Measurements from ENCODE around the gene CBFA2T3. TPM values are rescaled to one million over a fixed set of nuclear protein-coding genes. Genes with fewer than 3 reads are reported as not detected.

CBFA2T3 gene
- total and polyA plus RNA-seq, 2 donors (not counting 1 experiment from before 2014, with no cell fraction given), result 40.8 to 58.3 TPM

DNA sequence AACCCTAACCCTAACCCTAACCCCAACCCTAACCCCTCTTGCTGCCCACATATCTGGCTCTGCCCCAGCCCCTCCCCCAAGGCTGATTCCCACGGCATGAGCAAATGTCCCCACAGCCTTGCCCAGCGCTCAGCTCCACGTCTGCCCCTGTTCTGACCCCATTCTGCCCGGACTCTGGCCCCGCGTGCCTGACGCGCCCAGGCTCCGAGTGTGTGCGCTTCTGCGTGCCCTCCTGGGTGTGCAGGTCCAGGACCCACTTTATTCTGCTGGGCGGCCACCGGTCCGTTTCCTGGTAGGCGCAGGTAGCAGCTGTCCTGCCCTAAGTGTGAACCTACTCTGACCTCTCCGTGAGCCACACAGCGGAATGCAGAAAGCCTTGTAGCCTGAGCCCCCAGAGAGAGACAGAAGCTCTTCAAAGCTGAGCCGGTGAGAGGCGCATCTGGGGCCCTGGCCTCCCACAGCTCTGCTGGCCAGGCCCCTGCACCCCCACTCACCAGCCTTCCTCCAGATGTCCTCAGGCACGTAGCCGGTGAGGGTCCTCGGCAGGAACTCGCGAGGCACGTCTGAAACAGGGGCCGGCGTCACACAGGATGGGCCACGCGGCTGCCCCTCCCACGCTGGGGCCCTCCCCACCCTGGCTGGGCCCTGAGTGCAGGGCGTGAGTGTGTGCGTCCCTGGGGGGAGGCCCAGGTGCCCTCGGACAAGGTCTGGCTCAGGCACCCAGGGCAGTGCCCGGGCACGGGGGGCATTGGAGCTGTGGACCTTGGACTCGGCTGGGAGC is 96.6 kb downstream of the CBFA2T3 start:
- H3K27me3 ChIP-seq (replicated peaks in 1 of 4; ENCODE audit: control extremely low read depth in 1 of 4, control insufficient read depth in 3 of 4, insufficient read depth in 4 of 4, low read length in 3 of 4), result no peaks in the 10 kb centered on the region
- no peaks in the 10 kb centered on the region for H3K79me2 ChIP-seq (ENCODE audit: control insufficient read depth, insufficient read depth, low read length)
- no peak for ATAC-seq (ENCODE audit: low read depth)
- TF ChIP-seq, protein P1, sequence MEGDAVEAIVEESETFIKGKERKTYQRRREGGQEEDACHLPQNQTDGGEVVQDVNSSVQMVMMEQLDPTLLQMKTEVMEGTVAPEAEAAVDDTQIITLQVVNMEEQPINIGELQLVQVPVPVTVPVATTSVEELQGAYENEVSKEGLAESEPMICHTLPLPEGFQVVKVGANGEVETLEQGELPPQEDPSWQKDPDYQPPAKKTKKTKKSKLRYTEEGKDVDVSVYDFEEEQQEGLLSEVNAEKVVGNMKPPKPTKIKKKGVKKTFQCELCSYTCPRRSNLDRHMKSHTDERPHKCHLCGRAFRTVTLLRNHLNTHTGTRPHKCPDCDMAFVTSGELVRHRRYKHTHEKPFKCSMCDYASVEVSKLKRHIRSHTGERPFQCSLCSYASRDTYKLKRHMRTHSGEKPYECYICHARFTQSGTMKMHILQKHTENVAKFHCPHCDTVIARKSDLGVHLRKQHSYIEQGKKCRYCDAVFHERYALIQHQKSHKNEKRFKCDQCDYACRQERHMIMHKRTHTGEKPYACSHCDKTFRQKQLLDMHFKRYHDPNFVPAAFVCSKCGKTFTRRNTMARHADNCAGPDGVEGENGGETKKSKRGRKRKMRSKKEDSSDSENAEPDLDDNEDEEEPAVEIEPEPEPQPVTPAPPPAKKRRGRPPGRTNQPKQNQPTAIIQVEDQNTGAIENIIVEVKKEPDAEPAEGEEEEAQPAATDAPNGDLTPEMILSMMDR (IDR thresholded peaks at IDR 0.05), result no peak
- TF ChIP-seq EZH2 (IDR thresholded peaks at IDR 0.05; ENCODE audit: borderline replicate concordance, insufficient read depth, low read depth, low read length, poor library complexity, severe bottlenecking), result no peak
- peaks cover 0 to 13% (median 0%) of the 10 kb centered on the region in 3 donors for H3K9me3 ChIP-seq (ENCODE audit: control extremely low read depth in 1 of 3, control insufficient read depth in 2 of 3, insufficient read depth in 1 of 3, low read length in 2 of 3)
- Mint-ChIP-seq H3K4me3 (no peak overlapping the region), H3K4me1 (peaks cover 6% of the 10 kb centered on the region), H3K27ac (no peak overlapping the region), H3K9me3 (ENCODE audit: insufficient read depth) (no peaks in the 10 kb centered on the region), H3K27me3 (no peaks in the 10 kb centered on the region)
- peaks cover 90% of the 10 kb centered on the region for H4K20me1 ChIP-seq (ENCODE audit: control insufficient read depth, insufficient read depth, low read length, poor library complexity, severe bottlenecking)
- no peak overlapping the region for H2AFZ ChIP-seq (ENCODE audit: insufficient read depth, low read depth, low read length, poor library complexity, severe bottlenecking)
- no peak overlapping the region for H3K4me2 ChIP-seq (replicated peaks; ENCODE audit: low read depth, low read length, poor library complexity, severe bottlenecking)
- intact Hi-C loops (cut with micrococcal nuclease), result no loop called here
- WGBS (ENCODE audit: insufficient coverage), result 96% methylated on average over 35 of the region's 36 CpGs
- peaks cover 0 to 8% of the 10 kb centered on the region in 2 donors for H3K4me1 ChIP-seq (ENCODE audit: control insufficient read depth in 2 of 2, insufficient read depth in 2 of 2, low read length in 2 of 2)
- peaks cover 0 to 78% of the 10 kb centered on the region in 2 experiments for H3K36me3 ChIP-seq (replicated peaks in 1 of 2; ENCODE audit: control extremely low read depth in 1 of 2, control insufficient read depth in 1 of 2, extremely low read depth in 1 of 2, insufficient read depth in 2 of 2, low read length in 1 of 2)
- DNase-seq, result no peak
- no peak overlapping the region for H3K27ac ChIP-seq (ENCODE audit: low read length in 2 of 2)
- H3K4me3 ChIP-seq (ENCODE audit: control extremely low read depth in 1 of 5, extremely low read depth in 1 of 5, insufficient read depth in 1 of 5, low read depth in 2 of 5, low read length in 4 of 5), result no peak overlapping the region
- ChIA-PET CTCF (interaction anchor here (1.0 to 1.2 kb wide), 2 partner anchors 22 to 23 kb away, joined by 3 read pairs; partner anchors contain the start of genes GALNS and TRAPPC2L), POLR2A (interaction anchor here (0.7 kb wide), 1 partner anchor 310 kb away, joined by 3 read pairs; the partner anchor contains the start of gene ZC3H18)
- no peak overlapping the region for H3K9ac ChIP-seq (ENCODE audit: low read length)

DNA sequence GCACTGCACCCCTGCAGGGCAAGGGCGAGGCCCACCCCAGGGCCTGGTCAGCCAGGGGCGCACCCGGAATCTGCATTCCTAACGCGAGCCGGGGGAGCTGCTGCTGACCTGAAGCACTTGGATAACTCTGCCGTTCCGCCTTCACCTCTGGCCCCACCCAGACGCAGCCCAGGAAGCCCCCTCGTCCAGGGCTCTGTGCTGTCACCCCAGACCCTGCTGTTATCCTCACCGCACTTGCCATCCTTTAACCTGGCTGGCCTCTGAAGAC is 97.3 kb downstream of the CBFA2T3 start:
- peaks cover 0 to 18% (median 0%) of the 10 kb centered on the region in 3 donors for H3K9me3 ChIP-seq (ENCODE audit: control extremely low read depth in 1 of 3, control insufficient read depth in 2 of 3, insufficient read depth in 1 of 3, low read length in 2 of 3)
- no peak for DNase-seq
- H3K27me3 ChIP-seq (replicated peaks in 1 of 4; ENCODE audit: control extremely low read depth in 1 of 4, control insufficient read depth in 3 of 4, insufficient read depth in 4 of 4, low read length in 3 of 4), result no peaks in the 10 kb centered on the region
- ChIA-PET POLR2A (no interaction called here), CTCF (no interaction called here)
- H2AFZ ChIP-seq (ENCODE audit: insufficient read depth, low read depth, low read length, poor library complexity, severe bottlenecking), result no peak overlapping the region
- Mint-ChIP-seq H3K27me3 (no peaks in the 10 kb centered on the region), H3K4me3 (no peak overlapping the region), H3K4me1 (peaks cover 6% of the 10 kb centered on the region), H3K27ac (no peak overlapping the region), H3K9me3 (ENCODE audit: insufficient read depth) (no peaks in the 10 kb centered on the region)
- no peak overlapping the region for H3K4me3 ChIP-seq (ENCODE audit: control extremely low read depth in 1 of 5, extremely low read depth in 1 of 5, insufficient read depth in 1 of 5, low read depth in 2 of 5, low read length in 4 of 5)
- peaks cover 0 to 8% of the 10 kb centered on the region in 2 donors for H3K4me1 ChIP-seq (ENCODE audit: control insufficient read depth in 2 of 2, insufficient read depth in 2 of 2, low read length in 2 of 2)
- intact Hi-C loops (cut with micrococcal nuclease), result no loop called here
- TF ChIP-seq, protein P1 (IDR thresholded peaks at IDR 0.05), result no peak
- TF ChIP-seq EZH2 (IDR thresholded peaks at IDR 0.05; ENCODE audit: borderline replicate concordance, insufficient read depth, low read depth, low read length, poor library complexity, severe bottlenecking), result no peak
- 95% methylated on average over 11 of the region's 11 CpGs for WGBS (ENCODE audit: insufficient coverage)
- H3K9ac ChIP-seq (ENCODE audit: low read length), result no peak overlapping the region
- peaks cover 0 to 72% of the 10 kb centered on the region in 2 experiments for H3K36me3 ChIP-seq (replicated peaks in 1 of 2; ENCODE audit: control extremely low read depth in 1 of 2, control insufficient read depth in 1 of 2, extremely low read depth in 1 of 2, insufficient read depth in 2 of 2, low read length in 1 of 2)
- peaks cover 90% of the 10 kb centered on the region for H4K20me1 ChIP-seq (ENCODE audit: control insufficient read depth, insufficient read depth, low read length, poor library complexity, severe bottlenecking)
- no peak overlapping the region for H3K4me2 ChIP-seq (replicated peaks; ENCODE audit: low read depth, low read length, poor library complexity, severe bottlenecking)
- no peak for ATAC-seq (ENCODE audit: low read depth)
- H3K79me2 ChIP-seq (ENCODE audit: control insufficient read depth, insufficient read depth, low read length), result no peaks in the 10 kb centered on the region
- no peak overlapping the region for H3K27ac ChIP-seq (ENCODE audit: low read length in 2 of 2)

Measured in B cell (primary cell).